Measurements from ENCODE around the gene BLM. TPM values are rescaled to one million over a fixed set of nuclear protein-coding genes. Genes with fewer than 3 reads are reported as not detected.
A peak's percentile ranks its signal among the peaks of the same experiment; 100 is the strongest.

The BLM gene
- total RNA-seq, 2 experiments from 2014 or later: 59.5 to 73.7 TPM

DNA sequence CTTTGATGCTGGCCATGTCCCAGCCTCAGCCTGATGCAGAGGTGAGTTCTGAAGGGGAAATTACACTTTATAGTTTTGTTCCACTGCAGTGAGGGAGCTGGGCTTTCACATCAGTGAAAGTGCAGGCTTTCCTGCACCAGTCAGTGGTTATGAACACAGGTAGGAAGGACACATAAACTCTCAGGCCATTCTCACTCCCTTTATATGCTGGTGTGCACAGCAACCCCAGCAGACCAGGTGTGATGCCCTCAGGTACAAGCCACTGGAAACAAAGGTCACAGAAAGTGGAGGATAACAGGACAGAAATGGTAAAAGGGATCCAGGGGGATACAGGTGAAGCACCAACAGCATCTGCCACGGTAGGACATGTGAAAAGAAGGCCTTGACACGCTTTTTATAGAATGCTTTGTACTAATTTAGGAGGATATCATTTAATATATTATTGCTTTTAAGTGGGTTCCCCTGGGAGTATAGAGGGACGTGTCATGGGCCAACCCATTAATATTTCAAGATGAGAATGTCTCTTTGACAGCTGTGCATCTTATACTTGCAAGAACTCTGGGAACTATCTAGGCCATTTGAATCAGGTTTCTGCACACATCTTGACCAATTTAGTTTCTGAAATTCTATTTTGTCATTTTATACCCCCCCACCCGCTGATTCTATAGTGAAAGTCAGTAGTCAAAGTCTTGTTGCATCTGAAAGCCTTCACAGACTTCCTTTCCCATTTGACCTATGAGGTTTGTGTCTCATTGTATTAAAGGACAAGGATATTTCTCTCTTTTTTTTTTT is 25.0 kb upstream of the BLM start:
- Mint-ChIP-seq H3K36me3 (ENCODE audit: low read depth) (no peaks in the 10 kb centered on the region), H3K4me1 (peaks cover 13% of the 10 kb centered on the region), H3K27me3 (no peaks in the 10 kb centered on the region), H3K4me3 (no peak overlapping the region), H3K9me3 (ENCODE audit: low read depth) (no peaks in the 10 kb centered on the region), H3K27ac (no peak overlapping the region)
- DNase-seq: no peak
- intact Hi-C loops (cut with DNase I, micrococcal nuclease): loop anchor here in 1 of 2 experiments (10.0 kb wide), 1 partner anchor 193 kb away; the partner anchor contains the start of gene FES
- ATAC-seq: no peak
- CTCF ChIA-PET: interaction anchor here (0.6 to 3.6 kb wide), 9 partner anchors 11 to 371 kb away, joined by 3 to 21 read pairs (median 4); no protein-coding TSS in a partner anchor
- POLR2A ChIA-PET: no interaction called here

DNA sequence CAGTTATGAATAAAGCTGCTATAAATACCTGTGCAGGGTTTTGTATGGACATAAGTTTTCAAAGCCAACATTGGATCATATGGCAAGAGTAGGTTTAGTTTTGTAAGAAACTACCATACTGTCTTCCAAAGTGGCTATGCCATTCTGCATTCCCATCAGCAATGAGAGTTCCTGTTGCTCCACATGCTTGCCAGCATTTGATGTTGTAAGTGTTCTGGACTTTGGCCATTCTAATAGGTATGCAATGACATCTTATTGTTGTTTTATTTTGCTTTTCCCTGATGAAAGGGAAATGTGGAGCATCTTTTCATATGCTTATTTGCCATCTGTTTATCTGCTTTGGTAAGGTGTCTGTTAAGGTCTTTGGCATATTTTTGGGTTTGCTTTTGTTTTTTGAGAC is 22.2 kb upstream of the BLM start:
- Mint-ChIP-seq H3K36me3 (ENCODE audit: low read depth) (no peaks in the 10 kb centered on the region), H3K27ac (no peak overlapping the region), H3K27me3 (no peaks in the 10 kb centered on the region), H3K4me3 (no peak overlapping the region), H3K9me3 (ENCODE audit: low read depth) (no peaks in the 10 kb centered on the region), H3K4me1 (peaks cover 7% of the 10 kb centered on the region)
- DNase-seq (no peak), ATAC-seq (no peak)
- ChIA-PET POLR2A (no interaction called here), CTCF (interaction anchor here (1.0 to 3.6 kb wide), 2 partner anchors 45 to 47 kb away, joined by 3 to 21 read pairs; no protein-coding TSS in a partner anchor)
- intact Hi-C loops (cut with DNase I, micrococcal nuclease): loop anchor here in 1 of 2 experiments (10.0 kb wide), 1 partner anchor 190 kb away; the partner anchor contains the start of gene FES

DNA sequence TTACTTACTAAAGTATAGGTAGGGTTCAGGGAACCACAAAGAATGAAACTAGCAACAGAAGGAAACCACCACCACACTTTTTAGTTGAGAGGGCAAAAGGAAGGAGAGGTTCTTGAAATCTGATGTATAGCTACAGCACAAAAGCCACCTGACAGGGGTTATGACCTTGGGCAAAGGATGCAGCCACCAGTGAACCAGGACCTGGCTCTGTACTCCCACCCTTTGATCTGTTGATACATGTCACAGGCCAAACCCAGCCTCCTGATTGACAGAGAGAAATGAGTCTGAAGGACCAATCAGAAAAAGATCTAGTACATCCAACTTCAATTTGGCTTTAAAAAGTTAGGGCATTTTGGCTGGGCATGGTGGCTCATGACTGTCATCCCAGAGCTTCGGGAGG is 20.0 kb upstream of the BLM start:
- ATAC-seq (peak; percentile 80), DNase-seq (peak; percentile 23)
- Mint-ChIP-seq H3K9me3 (ENCODE audit: low read depth) (no peaks in the 10 kb centered on the region), H3K27me3 (no peaks in the 10 kb centered on the region), H3K4me3 (no peak overlapping the region), H3K4me1 (peaks cover 7% of the 10 kb centered on the region), H3K27ac (no peak overlapping the region), H3K36me3 (ENCODE audit: low read depth) (no peaks in the 10 kb centered on the region)
- intact Hi-C loops (cut with DNase I, micrococcal nuclease): loop anchor here in 1 of 2 experiments (10.0 kb wide), 1 partner anchor 188 kb away; the partner anchor contains the start of gene FES
- POLR2A ChIA-PET: no interaction called here
- CTCF ChIA-PET: interaction anchor here (0.7 to 1.1 kb wide), 5 partner anchors 10 to 377 kb away, joined by 3 to 5 read pairs (median 4); no protein-coding TSS in a partner anchor

DNA sequence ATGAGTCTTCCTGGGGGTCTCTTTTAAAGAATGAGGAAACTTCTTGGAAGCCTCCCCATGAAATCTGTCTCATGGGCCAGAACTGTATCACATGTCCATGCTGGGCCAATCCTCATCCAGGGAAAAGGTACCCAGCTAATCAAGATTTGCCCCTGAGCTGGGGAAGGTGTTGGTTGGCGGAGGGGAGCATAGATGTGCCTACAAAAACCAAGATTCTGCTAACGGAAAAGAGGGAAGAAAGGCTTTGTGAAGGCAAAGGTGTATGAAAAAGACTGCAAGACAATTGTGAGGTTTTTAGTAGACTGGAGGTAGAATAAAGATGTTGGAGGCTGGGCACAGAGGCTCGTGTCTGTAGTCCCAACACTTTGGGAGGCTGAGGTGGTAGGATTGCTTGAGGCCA is 18.5 kb upstream of the BLM start:
- intact Hi-C loops (cut with DNase I, micrococcal nuclease): loop anchor here in 1 of 2 experiments (10.0 kb wide), 1 partner anchor 186 kb away; the partner anchor contains the start of gene FES
- H3K9me3 Mint-ChIP-seq (ENCODE audit: low read depth): no peaks in the 10 kb centered on the region
- H3K4me3 Mint-ChIP-seq: no peak overlapping the region

GRCh38 chr15:90701048-90701447 is 16.1 kb upstream of the BLM start:
- ChIA-PET CTCF (interaction anchor here (0.7 to 1.5 kb wide), 5 partner anchors 12 to 185 kb away, joined by 3 to 4 read pairs (median 3); partner anchors contain the start of gene BLM), POLR2A (interaction anchor here (1.1 kb wide), 1 partner anchor 53 kb away, joined by 5 read pairs; no protein-coding TSS in a partner anchor)
- intact Hi-C loops (cut with DNase I, micrococcal nuclease): no loop called here
- H3K4me3 Mint-ChIP-seq: no peak overlapping the region
- H3K27me3 Mint-ChIP-seq: no peaks in the 10 kb centered on the region
- DNase-seq (no peak), ATAC-seq (no peak)
- H3K4me1 Mint-ChIP-seq: peaks cover 5% of the 10 kb centered on the region
- no peaks in the 10 kb centered on the region for H3K36me3 Mint-ChIP-seq (ENCODE audit: low read depth)
- no peak overlapping the region for H3K27ac Mint-ChIP-seq
- H3K9me3 Mint-ChIP-seq (ENCODE audit: low read depth): no peaks in the 10 kb centered on the region

More for the DNA sequence above, 18.5 kb upstream of the BLM start:
- Mint-ChIP-seq H3K27me3 (no peaks in the 10 kb centered on the region), H3K27ac (no peak overlapping the region), H3K4me1 (peaks cover 7% of the 10 kb centered on the region), H3K36me3 (ENCODE audit: low read depth) (no peaks in the 10 kb centered on the region)
- ChIA-PET CTCF (interaction anchor here (1.0 to 1.2 kb wide), 2 partner anchors 19 to 203 kb away, joined by 3 read pairs; no protein-coding TSS in a partner anchor), POLR2A (no interaction called here)
- no peak for ATAC-seq
- DNase-seq: no peak

GRCh38 chr15:90701880-90702630 is 15.1 kb upstream of the BLM start:
- ATAC-seq (no peak), DNase-seq (no peak)
- H3K9me3 Mint-ChIP-seq (ENCODE audit: low read depth): no peaks in the 10 kb centered on the region
- H3K4me1 Mint-ChIP-seq: peaks cover 3% of the 10 kb centered on the region
- H3K4me3 Mint-ChIP-seq: no peak overlapping the region
- H3K27ac Mint-ChIP-seq: no peak overlapping the region
- intact Hi-C loops (cut with DNase I, micrococcal nuclease): no loop called here
- H3K36me3 Mint-ChIP-seq (ENCODE audit: low read depth): no peaks in the 10 kb centered on the region
- ChIA-PET CTCF (interaction anchor here (1.4 to 1.5 kb wide), 2 partner anchors 15 to 184 kb away, joined by 3 to 4 read pairs; partner anchors contain the start of gene BLM), POLR2A (no interaction called here)
- no peaks in the 10 kb centered on the region for H3K27me3 Mint-ChIP-seq

DNA sequence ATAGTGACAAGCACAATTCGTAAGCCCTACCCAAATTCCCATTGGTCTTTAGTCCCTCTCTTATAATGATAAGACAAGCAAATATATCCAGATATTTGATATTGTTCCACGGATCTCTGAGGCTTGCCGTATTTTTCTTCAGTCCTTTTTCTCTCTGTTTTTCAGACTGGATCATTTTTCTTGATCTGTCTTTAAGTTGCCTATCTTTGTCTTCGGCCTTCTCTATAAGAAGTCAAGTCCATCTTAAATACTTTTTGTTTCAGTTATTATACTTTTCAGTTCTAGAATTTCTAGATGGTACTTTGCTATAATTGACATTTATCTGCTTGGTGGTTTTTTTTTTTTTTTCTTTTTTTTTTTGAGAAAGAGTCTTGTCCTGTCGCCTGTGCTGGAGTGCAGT is 13.7 kb upstream of the BLM start:
- Mint-ChIP-seq H3K9me3 (ENCODE audit: low read depth) (no peaks in the 10 kb centered on the region), H3K4me1 (no peaks in the 10 kb centered on the region), H3K36me3 (ENCODE audit: low read depth) (no peaks in the 10 kb centered on the region), H3K27me3 (no peaks in the 10 kb centered on the region), H3K27ac (no peak overlapping the region), H3K4me3 (no peak overlapping the region)
- no peak for DNase-seq
- intact Hi-C loops (cut with DNase I, micrococcal nuclease): no loop called here
- POLR2A ChIA-PET: no interaction called here
- no peak for ATAC-seq
- CTCF ChIA-PET: interaction anchor here (0.6 kb wide), 1 partner anchor 85 kb away, joined by 5 read pairs; no protein-coding TSS in a partner anchor

GRCh38 chr15:90705212-90705611 is 11.9 kb upstream of the BLM start:
- no peak overlapping the region for H3K4me3 Mint-ChIP-seq
- H3K36me3 Mint-ChIP-seq (ENCODE audit: low read depth): no peaks in the 10 kb centered on the region
- intact Hi-C loops (cut with DNase I, micrococcal nuclease): no loop called here
- no peaks in the 10 kb centered on the region for H3K27me3 Mint-ChIP-seq
- ChIA-PET POLR2A (interaction anchor here (1.0 kb wide), 1 partner anchor 12 kb away, joined by 3 read pairs; the partner anchor contains the start of gene BLM), CTCF (interaction anchor here (0.6 to 1.4 kb wide), 3 partner anchors 9 to 233 kb away, joined by 3 to 6 read pairs (median 3); no protein-coding TSS in a partner anchor)
- no peaks in the 10 kb centered on the region for H3K4me1 Mint-ChIP-seq
- no peak overlapping the region for H3K27ac Mint-ChIP-seq
- no peaks in the 10 kb centered on the region for H3K9me3 Mint-ChIP-seq (ENCODE audit: low read depth)
- DNase-seq (no peak), ATAC-seq (no peak)

- Mint-ChIP-seq H3K4me3 (no peak overlapping the region), H3K27me3 (no peaks in the 10 kb centered on the region), H3K9me3 (ENCODE audit: low read depth) (no peaks in the 10 kb centered on the region), H3K4me1 (peaks cover 8% of the 10 kb centered on the region), H3K27ac (no peak overlapping the region), H3K36me3 (ENCODE audit: low read depth) (no peaks in the 10 kb centered on the region)
- ChIA-PET POLR2A (no interaction called here), CTCF (interaction anchor here (1.3 to 1.8 kb wide), 2 partner anchors 9 to 58 kb away, joined by 4 to 6 read pairs; no protein-coding TSS in a partner anchor)
- intact Hi-C loops (cut with DNase I, micrococcal nuclease): no loop called here
- no peak for ATAC-seq
- no peak for DNase-seq
Measured at GRCh38 chr15:90706394-90707327, 10.5 kb upstream of the BLM start.

DNA sequence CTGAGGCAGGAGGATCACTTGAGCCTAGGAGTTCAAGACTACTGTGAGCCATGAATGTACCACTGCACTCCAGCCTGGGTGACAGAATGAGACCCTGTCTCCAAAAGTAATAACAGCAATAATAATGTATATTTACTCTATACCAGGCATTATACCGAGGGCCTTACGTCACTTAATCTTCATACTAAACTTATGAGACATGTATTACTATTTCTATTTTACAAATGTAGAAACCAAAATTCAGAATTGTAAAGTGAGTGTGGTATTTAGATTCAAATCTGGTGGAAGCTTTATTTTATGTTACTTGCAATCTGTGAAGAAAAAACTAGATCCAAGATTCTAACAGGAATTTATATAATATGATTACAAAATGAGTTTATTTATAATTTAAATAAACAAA is 9.7 kb upstream of the BLM start:
- ChIA-PET CTCF (interaction anchor here (1.3 to 1.8 kb wide), 2 partner anchors 10 to 59 kb away, joined by 4 to 6 read pairs; no protein-coding TSS in a partner anchor), POLR2A (no interaction called here)
- H3K36me3 Mint-ChIP-seq (ENCODE audit: low read depth): no peaks in the 10 kb centered on the region
- no peak for ATAC-seq
- no peak overlapping the region for H3K4me3 Mint-ChIP-seq
- H3K27me3 Mint-ChIP-seq: no peaks in the 10 kb centered on the region
- no peaks in the 10 kb centered on the region for H3K9me3 Mint-ChIP-seq (ENCODE audit: low read depth)
- intact Hi-C loops (cut with DNase I, micrococcal nuclease): no loop called here
- peaks cover 12% of the 10 kb centered on the region for H3K4me1 Mint-ChIP-seq
- no peak overlapping the region for H3K27ac Mint-ChIP-seq
- no peak for DNase-seq

Data from activated CD4-positive, alpha-beta T cell treated with anti-CD3 and anti-CD28 coated beads for 36 hours (primary cell).